H9 (cell line): ENCODE results near the gene SIAH2. TPM values are rescaled to one million over a fixed set of nuclear protein-coding genes. Genes with fewer than 3 reads are reported as not detected.

Source experiments
- DNase-seq: peaks from one replicate; pipeline ENCODE4 v3.0.0-alpha.2; 2017
- H2AFZ ChIP-seq: one replicate; pipeline ENCODE4 v1.6.1; 2013; ENCODE audit warnings: mild to moderate bottlenecking, low read length, control low read depth, moderate library complexity
- H2AK5ac ChIP-seq: 2 replicates; pipeline ENCODE4 v1.6.1; 2013; ENCODE audit warnings: low read length, control low read depth, mixed read lengths; ENCODE audit not compliant: insufficient read length
- H2BK120ac ChIP-seq: one replicate; pipeline ENCODE4 v1.6.1; 2013; ENCODE audit warnings: low read depth, mild to moderate bottlenecking, low read length, control low read depth, inconsistent platforms; ENCODE audit not compliant: poor library complexity, severe bottlenecking
- H2BK12ac ChIP-seq: 2 replicates; pipeline ENCODE4 v1.6.1; 2013; ENCODE audit warnings: low read length, control low read depth, mixed read lengths, low read depth; ENCODE audit not compliant: insufficient read length
- H2BK15ac ChIP-seq: 2 replicates; pipeline ENCODE4 v1.6.1; 2013; ENCODE audit warnings: low read depth, low read length, control low read depth
- H2BK20ac ChIP-seq: one replicate; pipeline ENCODE4 v1.6.1; 2013; ENCODE audit warnings: low read depth, mild to moderate bottlenecking, low read length, control low read depth, inconsistent platforms; ENCODE audit not compliant: poor library complexity, severe bottlenecking
- H2BK5ac ChIP-seq: 2 replicates; pipeline ENCODE4 v1.6.1; 2013; ENCODE audit warnings: low read length, control low read depth, mixed read lengths; ENCODE audit not compliant: insufficient read length
- H3K14ac ChIP-seq: 2 replicates; pipeline ENCODE4 v1.6.1; 2013; ENCODE audit warnings: low read length, control low read depth; ENCODE audit not compliant: insufficient read depth
- H3K18ac ChIP-seq: 2 replicates; pipeline ENCODE4 v1.6.1; 2013; ENCODE audit warnings: low read depth, mild to moderate bottlenecking, mixed read lengths, low read length, control low read depth; ENCODE audit not compliant: insufficient read length
- H3K23ac ChIP-seq: 2 replicates; pipeline ENCODE4 v1.6.1; 2013; ENCODE audit warnings: low read length, control low read depth, mixed read lengths, low read depth; ENCODE audit not compliant: insufficient read length
- H3K23me2 ChIP-seq: 2 replicates; pipeline ENCODE4 v1.6.1; 2013; ENCODE audit warnings: low read depth, mild to moderate bottlenecking, mixed read lengths, low read length, control low read depth; ENCODE audit not compliant: insufficient read length, poor library complexity, severe bottlenecking
- H3K27ac ChIP-seq: 2 replicates; pipeline ENCODE4 v1.5.1; 2013; ENCODE audit warnings: low read length, control low read depth, mixed read lengths, low read depth; ENCODE audit not compliant: insufficient read length
- H3K27me3 ChIP-seq: 2 replicates; pipeline ENCODE4 v1.6.1; 2013; ENCODE audit warnings: low read length, control low read depth, inconsistent platforms; ENCODE audit not compliant: insufficient read depth
- H3K4ac ChIP-seq: 2 replicates; pipeline ENCODE4 v1.6.1; 2013; ENCODE audit warnings: low read depth, mild to moderate bottlenecking, control low read depth, inconsistent platforms, low read length, moderate library complexity
- H3K4me1 ChIP-seq: 2 replicates; pipeline ENCODE4 v1.6.1; 2013; ENCODE audit warnings: low read length, control low read depth, inconsistent platforms; ENCODE audit not compliant: insufficient read depth
- H3K4me2 ChIP-seq: 2 replicates; pipeline ENCODE4 v1.6.1; 2013; ENCODE audit warnings: low read length, control low read depth, mixed read lengths; ENCODE audit not compliant: insufficient read length, insufficient read depth
- H3K56ac ChIP-seq: 2 replicates; pipeline ENCODE4 v1.6.1; 2013; ENCODE audit warnings: low read depth, mild to moderate bottlenecking, mixed read lengths, low read length, control low read depth; ENCODE audit not compliant: insufficient read length
- H3K79me1 ChIP-seq: 2 replicates; pipeline ENCODE4 v1.6.1; 2013; ENCODE audit warnings: low read depth, mild to moderate bottlenecking, moderate library complexity, low read length, control low read depth, inconsistent platforms; ENCODE audit not compliant: insufficient read depth, poor library complexity, severe bottlenecking
- H3K79me2 ChIP-seq: 2 replicates; pipeline ENCODE4 v1.6.1; 2013; ENCODE audit warnings: low read length, control low read depth, inconsistent platforms; ENCODE audit not compliant: insufficient read depth
- H3K9ac ChIP-seq: 2 replicates; pipeline ENCODE4 v1.6.1; 2013; ENCODE audit warnings: low read length, control low read depth, mixed read lengths; ENCODE audit not compliant: insufficient read length; ENCODE audit errors: extremely low read depth
- H3K9me3 ChIP-seq: one replicate; pipeline ENCODE4 v1.6.1; 2013; ENCODE audit warnings: low read depth, low read length, inconsistent platforms; ENCODE audit not compliant: control insufficient read depth
- H3T11ph ChIP-seq: one replicate; pipeline ENCODE4 v1.6.1; 2013; ENCODE audit warnings: mild to moderate bottlenecking, low read length, control low read depth, inconsistent platforms
- H4K20me1 ChIP-seq: one replicate; pipeline ENCODE4 v1.6.1; 2013; ENCODE audit not compliant: control insufficient read depth, insufficient read length, insufficient read depth
- H4K5ac ChIP-seq: 2 replicates; pipeline ENCODE4 v1.6.1; 2013; ENCODE audit warnings: low read depth, mild to moderate bottlenecking, mixed read lengths, low read length, control low read depth; ENCODE audit not compliant: insufficient read length
- H4K8ac ChIP-seq: replicated peaks from 2 replicates; pipeline ENCODE4 v1.6.1; 2013; ENCODE audit warnings: low read length, control low read depth, mixed read lengths, low read depth; ENCODE audit not compliant: insufficient read length
- H4K91ac ChIP-seq: 2 replicates; pipeline ENCODE4 v1.6.1; 2013; ENCODE audit warnings: low read depth, mild to moderate bottlenecking, moderate library complexity, mixed read lengths, low read length, control low read depth; ENCODE audit not compliant: insufficient read length
- H3K27ac Mint-ChIP-seq, 3 experiments: 2 replicates in 2 of 3; 3 replicates in 1 of 3; pipeline ENCODE4 v1.8.0; 2020 to 2021; ENCODE audit warnings: mixed read lengths in 3 of 3, mild to moderate bottlenecking in 1 of 3, moderate library complexity in 1 of 3
- H3K27me3 Mint-ChIP-seq: 2 replicates; pipeline ENCODE4 v1.8.0; 2021; ENCODE audit warnings: low read depth, mild to moderate bottlenecking, moderate library complexity, mixed read lengths
- H3K36me3 Mint-ChIP-seq, 3 experiments: 2 replicates in 2 of 3; 3 replicates in 1 of 3; pipeline ENCODE4 v1.8.0; 2020 to 2021; ENCODE audit warnings: low read depth in 3 of 3, mixed read lengths in 3 of 3; ENCODE audit not compliant: insufficient read depth in 1 of 3
- H3K4me1 Mint-ChIP-seq, 2 experiments: 2 replicates each; pipeline ENCODE4 v1.8.0; 2020; ENCODE audit warnings: mixed read lengths in 2 of 2
- H3K4me3 Mint-ChIP-seq, 2 experiments: 2 replicates in 1 of 2; 3 replicates in 1 of 2; pipeline ENCODE4 v1.8.0; 2020 to 2021; ENCODE audit warnings: mild to moderate bottlenecking in 2 of 2, mixed read lengths in 2 of 2, moderate library complexity in 1 of 2
- H3K9me3 Mint-ChIP-seq, 2 experiments: 2 replicates in 1 of 2; 3 replicates in 1 of 2; pipeline ENCODE4 v1.8.0; 2020; ENCODE audit warnings: mild to moderate bottlenecking in 2 of 2, mixed read lengths in 2 of 2, moderate library complexity in 1 of 2
- WGBS: extraction: QIAGEN DNeasy Blood & Tissue Kit; methylation state at CpG from one replicate; pipeline ENCODE4 v1.1.7; 2013; ENCODE audit warnings: missing lambda C conversion rate, low lambda C conversion rate, mixed read lengths; ENCODE audit not compliant: insufficient read length; ENCODE audit errors: extremely low coverage; 5-methylcytosine and 5-hydroxymethylcytosine counted together
- total RNA-seq: library from RNA; stranded (reverse); gene quantifications from 2 replicates; pipeline ENCODE4 v1.2.1, GENCODE V29; 2021
- TF ChIP-seq, protein P1 (sequence below): fragments of 200-600 bp; sonication (generic); conservative IDR thresholded peaks from 3 replicates; pipeline ENCODE4 v1.8.0; 2021; ENCODE audit warnings: antibody characterized with exemption, mild to moderate bottlenecking

Gene SIAH2
- total RNA-seq, 1 experiment from 2014 or later = 17.4 TPM

DNA sequence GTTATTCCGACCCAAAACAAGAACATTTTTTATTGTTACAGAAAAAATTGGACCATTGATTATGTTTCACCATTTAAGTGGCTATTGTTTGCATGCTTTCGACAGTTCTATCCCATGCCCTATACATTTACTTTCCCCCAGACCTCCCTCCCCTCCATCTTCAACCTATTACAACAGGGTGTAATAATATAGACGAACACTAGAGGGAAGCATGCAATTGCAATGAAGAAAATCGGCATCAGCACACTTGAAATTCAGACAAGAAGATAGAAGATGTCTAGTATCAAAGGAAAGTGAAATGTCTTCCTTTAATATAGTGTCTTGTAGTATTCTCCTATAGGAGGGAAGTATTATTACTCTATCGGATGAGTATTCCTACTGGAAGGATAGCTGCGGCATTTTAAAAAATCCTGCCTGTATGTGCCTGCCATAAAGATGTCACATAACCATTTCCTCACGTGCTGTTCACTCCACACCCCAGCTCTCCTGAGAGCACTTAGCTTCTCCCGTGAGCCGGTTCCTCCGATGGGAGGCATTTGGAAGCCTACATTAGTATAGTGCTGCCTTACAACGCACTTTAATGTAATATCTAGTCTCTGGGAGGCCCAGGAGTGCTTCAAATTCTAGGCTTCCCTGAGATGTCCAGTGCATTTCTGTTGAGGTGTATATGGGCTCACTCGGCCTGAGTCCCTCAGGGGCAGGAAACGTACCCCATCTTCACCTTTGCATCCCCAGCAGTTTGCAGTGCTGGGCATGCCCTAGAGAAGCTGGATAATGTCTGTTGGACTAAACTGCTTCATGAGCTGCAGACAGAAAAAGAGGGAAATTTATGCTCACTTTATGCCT lies 41.5 kb downstream of the SIAH2 start:
- no peak overlapping the region for H2BK120ac ChIP-seq
- H3K27me3 Mint-ChIP-seq = no peaks in the 10 kb centered on the region
- no peak for DNase-seq
- no peak overlapping the region for H2AK5ac ChIP-seq
- peaks cover 0 to 6% of the 10 kb centered on the region in 2 experiments; a peak in 1 of 5 replicates for H3K9me3 Mint-ChIP-seq
- H3K9ac ChIP-seq = no peak overlapping the region
- H3K4me1 ChIP-seq = no peaks in the 10 kb centered on the region
- H3K4me1 Mint-ChIP-seq = no peaks in the 10 kb centered on the region
- no peak overlapping the region for H2BK15ac ChIP-seq
- H3K18ac ChIP-seq = no peak overlapping the region
- no peak overlapping the region; a peak in 1 of 7 replicates for H3K27ac Mint-ChIP-seq
- no peak overlapping the region for H3K56ac ChIP-seq
- no peak overlapping the region for H3K27ac ChIP-seq
- H3K4ac ChIP-seq = no peak overlapping the region
- no peaks in the 10 kb centered on the region for H3K9me3 ChIP-seq
- no peak overlapping the region for H4K91ac ChIP-seq
- H2BK12ac ChIP-seq = no peak overlapping the region
- no CpG with 5 or more reads among the region's 13 CpGs for WGBS
- H3K23me2 ChIP-seq = no peaks in the 10 kb centered on the region
- no peak overlapping the region for H3K4me3 Mint-ChIP-seq
- no peak overlapping the region for H4K5ac ChIP-seq
- no peaks in the 10 kb centered on the region for H3K79me2 ChIP-seq
- no peak overlapping the region for H3K4me2 ChIP-seq
- H4K20me1 ChIP-seq = no peaks in the 10 kb centered on the region
- no peak overlapping the region for H3T11ph ChIP-seq
- H2BK20ac ChIP-seq = no peak overlapping the region
- TF ChIP-seq, protein P1, sequence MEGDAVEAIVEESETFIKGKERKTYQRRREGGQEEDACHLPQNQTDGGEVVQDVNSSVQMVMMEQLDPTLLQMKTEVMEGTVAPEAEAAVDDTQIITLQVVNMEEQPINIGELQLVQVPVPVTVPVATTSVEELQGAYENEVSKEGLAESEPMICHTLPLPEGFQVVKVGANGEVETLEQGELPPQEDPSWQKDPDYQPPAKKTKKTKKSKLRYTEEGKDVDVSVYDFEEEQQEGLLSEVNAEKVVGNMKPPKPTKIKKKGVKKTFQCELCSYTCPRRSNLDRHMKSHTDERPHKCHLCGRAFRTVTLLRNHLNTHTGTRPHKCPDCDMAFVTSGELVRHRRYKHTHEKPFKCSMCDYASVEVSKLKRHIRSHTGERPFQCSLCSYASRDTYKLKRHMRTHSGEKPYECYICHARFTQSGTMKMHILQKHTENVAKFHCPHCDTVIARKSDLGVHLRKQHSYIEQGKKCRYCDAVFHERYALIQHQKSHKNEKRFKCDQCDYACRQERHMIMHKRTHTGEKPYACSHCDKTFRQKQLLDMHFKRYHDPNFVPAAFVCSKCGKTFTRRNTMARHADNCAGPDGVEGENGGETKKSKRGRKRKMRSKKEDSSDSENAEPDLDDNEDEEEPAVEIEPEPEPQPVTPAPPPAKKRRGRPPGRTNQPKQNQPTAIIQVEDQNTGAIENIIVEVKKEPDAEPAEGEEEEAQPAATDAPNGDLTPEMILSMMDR = peak; percentile 85
- H3K23ac ChIP-seq = no peak overlapping the region
- H3K79me1 ChIP-seq = no peaks in the 10 kb centered on the region
- H3K27me3 ChIP-seq = no peaks in the 10 kb centered on the region
- H3K14ac ChIP-seq = no peak overlapping the region
- H2AFZ ChIP-seq = no peak overlapping the region
- H3K36me3 Mint-ChIP-seq = peaks cover 0 to 4% (median 0%) of the 10 kb centered on the region in 3 experiments; a peak in 2 of 7 replicates
- no peak overlapping the region for H4K8ac ChIP-seq
- no peak overlapping the region for H2BK5ac ChIP-seq
